Measurements from ENCODE around the gene TPBGL.
"Not testable (repeated sequence)": the region's sequence is repeated elsewhere in the genome, so short reads cannot be mapped to it uniquely, and the experiment has no call there.

Gene TPBGL

DNA sequence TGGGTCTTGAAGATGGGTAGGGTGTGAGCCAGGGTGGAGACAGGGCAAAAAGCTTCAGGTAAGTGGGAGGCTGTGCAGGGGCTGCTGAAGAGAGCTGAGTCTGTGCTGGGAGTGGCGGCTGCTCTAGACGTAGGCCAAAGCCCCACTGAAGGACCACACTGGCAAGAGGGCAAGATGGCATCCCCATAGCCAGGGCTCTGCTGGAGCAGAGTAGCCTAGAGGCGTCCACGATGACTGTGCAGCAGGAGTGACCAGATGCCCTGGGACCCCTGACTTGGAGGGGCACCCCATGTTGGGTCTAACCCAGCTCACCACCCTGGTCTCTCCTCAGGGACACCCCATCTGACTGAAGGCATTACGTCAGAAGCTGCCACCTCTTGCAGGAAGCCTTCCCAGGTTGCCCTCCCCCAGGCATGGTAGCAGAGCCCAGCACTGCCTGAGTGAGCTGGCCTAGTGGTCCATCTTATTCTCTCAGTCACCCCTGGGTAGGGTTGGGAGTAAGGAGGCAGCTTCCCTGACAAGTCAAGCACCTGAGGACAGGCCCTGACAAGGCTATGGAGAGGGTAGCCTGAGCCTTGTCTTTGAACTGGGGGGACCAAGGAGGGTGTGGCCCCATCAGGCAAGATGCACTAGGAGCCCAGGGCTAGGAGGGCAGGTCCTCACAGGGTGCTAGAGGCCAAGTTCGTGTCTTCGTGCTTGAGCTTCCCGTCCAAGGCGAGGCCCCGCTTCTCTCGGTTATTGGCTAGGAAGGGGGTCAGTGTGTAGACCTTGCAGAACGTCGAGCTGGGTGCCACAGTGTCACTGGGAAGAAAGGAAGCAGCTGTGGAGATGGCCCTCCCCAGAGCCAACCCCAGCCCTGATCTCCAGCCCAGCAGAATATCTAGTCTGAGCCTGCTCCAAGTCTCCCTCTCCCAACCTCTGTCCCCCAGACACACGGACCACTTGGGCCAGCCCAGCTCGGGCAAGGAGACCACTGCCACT lies 33.1 kb downstream of the TPBGL start:
- DNase-seq (ENCODE audit: low spot score) (peak; percentile 36), ATAC-seq (ENCODE audit: low read depth) (no peak)
- Histone ChIP-seq H3K27me3 (ENCODE audit: insufficient read depth, poor library complexity, severe bottlenecking) (no peaks in the 10 kb centered on the region), H3K4me1 (ENCODE audit: insufficient read depth, poor library complexity, severe bottlenecking) (no peaks in the 10 kb centered on the region), H3K36me3 (ENCODE audit: low read depth) (no peaks in the 10 kb centered on the region), H3K27ac (ENCODE audit: poor library complexity, severe bottlenecking) (no peak overlapping the region), H3K9me3 (ENCODE audit: severe bottlenecking) (no peaks in the 10 kb centered on the region), H3K4me3 (ENCODE audit: severe bottlenecking) (no peak overlapping the region)
- TF ChIP-seq, protein P1, sequence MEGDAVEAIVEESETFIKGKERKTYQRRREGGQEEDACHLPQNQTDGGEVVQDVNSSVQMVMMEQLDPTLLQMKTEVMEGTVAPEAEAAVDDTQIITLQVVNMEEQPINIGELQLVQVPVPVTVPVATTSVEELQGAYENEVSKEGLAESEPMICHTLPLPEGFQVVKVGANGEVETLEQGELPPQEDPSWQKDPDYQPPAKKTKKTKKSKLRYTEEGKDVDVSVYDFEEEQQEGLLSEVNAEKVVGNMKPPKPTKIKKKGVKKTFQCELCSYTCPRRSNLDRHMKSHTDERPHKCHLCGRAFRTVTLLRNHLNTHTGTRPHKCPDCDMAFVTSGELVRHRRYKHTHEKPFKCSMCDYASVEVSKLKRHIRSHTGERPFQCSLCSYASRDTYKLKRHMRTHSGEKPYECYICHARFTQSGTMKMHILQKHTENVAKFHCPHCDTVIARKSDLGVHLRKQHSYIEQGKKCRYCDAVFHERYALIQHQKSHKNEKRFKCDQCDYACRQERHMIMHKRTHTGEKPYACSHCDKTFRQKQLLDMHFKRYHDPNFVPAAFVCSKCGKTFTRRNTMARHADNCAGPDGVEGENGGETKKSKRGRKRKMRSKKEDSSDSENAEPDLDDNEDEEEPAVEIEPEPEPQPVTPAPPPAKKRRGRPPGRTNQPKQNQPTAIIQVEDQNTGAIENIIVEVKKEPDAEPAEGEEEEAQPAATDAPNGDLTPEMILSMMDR (IDR thresholded peaks at IDR 0.05; ENCODE audit: poor library complexity, severe bottlenecking), result no peak

DNA sequence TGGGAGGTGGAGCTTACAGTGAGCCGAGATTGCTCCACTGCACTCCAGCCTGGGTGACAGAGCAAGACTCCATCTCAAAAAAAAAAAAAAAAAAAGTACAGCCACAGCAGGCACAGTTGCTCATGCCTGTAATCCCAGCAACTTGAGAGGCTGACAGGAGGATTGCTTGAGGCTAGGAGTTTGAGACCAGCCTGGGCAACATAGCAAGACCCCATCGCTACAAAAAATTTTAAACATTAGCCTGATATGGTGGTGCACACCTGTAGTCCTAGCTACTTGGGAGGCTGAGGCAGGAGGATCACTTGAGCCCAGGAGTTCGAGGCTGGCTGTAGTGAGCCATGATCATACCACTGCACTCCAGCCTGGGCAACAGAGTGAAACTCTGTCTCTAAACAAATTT lies 34.1 kb downstream of the TPBGL start:
- not testable (repeated sequence) for H3K4me1 ChIP-seq (ENCODE audit: insufficient read depth, poor library complexity, severe bottlenecking); ATAC-seq (ENCODE audit: low read depth); H3K27ac ChIP-seq (ENCODE audit: poor library complexity, severe bottlenecking); H3K27me3 ChIP-seq (ENCODE audit: insufficient read depth, poor library complexity, severe bottlenecking); H3K9me3 ChIP-seq (ENCODE audit: severe bottlenecking); H3K4me3 ChIP-seq (ENCODE audit: severe bottlenecking); H3K36me3 ChIP-seq (ENCODE audit: low read depth)
- DNase-seq (ENCODE audit: low spot score), result peak; percentile 2

DNA sequence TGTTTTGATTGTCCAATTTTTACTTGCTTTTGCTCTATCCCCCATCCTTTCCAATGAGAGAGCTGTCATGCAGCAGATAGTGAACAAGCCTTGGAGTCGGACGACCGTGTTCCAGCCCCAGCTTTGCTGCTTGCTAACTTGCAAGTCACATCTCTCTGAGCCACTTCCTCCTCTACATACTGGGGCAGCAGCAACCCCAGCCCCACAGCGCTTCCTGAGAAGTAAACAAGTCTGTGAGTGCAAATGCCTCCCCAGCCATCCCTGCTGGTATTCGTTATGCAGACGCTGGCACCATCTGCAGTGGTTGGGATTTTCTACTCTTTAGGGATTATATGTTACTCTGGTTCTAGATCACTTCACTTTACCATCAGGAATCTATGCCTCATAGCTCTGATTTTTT lies 35.0 kb downstream of the TPBGL start:
- no peaks in the 10 kb centered on the region for H3K9me3 ChIP-seq (ENCODE audit: severe bottlenecking)
- ATAC-seq (ENCODE audit: low read depth) (no peak), DNase-seq (ENCODE audit: low spot score) (peak; percentile 31)
- no peak overlapping the region for H3K4me3 ChIP-seq (ENCODE audit: severe bottlenecking)
- TF ChIP-seq, protein P1 (IDR thresholded peaks at IDR 0.05; ENCODE audit: poor library complexity, severe bottlenecking), result no peak
- H3K36me3 ChIP-seq (ENCODE audit: low read depth), result no peaks in the 10 kb centered on the region
- H3K4me1 ChIP-seq (ENCODE audit: insufficient read depth, poor library complexity, severe bottlenecking), result no peaks in the 10 kb centered on the region
- H3K27ac ChIP-seq (ENCODE audit: poor library complexity, severe bottlenecking), result no peak overlapping the region
- H3K27me3 ChIP-seq (ENCODE audit: insufficient read depth, poor library complexity, severe bottlenecking), result no peaks in the 10 kb centered on the region

DNA sequence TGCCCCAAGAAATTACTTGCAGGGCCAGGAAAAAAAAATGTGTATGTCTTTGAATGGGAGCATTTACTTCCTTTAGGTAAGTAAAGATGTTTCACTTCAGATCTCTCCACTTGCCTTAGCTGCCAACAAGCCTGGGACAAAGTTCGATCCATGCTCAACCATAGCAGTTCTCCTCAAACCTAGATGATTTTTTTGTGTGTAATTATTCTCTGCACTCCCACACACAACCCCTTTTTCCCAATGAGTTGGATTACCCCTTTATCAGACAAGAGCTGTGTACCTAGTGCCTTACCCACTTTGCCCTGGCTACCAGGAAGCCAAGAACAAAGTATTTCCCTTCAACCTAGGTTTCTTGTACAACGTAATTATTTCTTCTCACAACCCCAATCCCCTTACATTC lies 35.6 kb downstream of the TPBGL start:
- Histone ChIP-seq H3K27ac (ENCODE audit: poor library complexity, severe bottlenecking) (no peak overlapping the region), H3K4me1 (ENCODE audit: insufficient read depth, poor library complexity, severe bottlenecking) (no peaks in the 10 kb centered on the region), H3K36me3 (ENCODE audit: low read depth) (no peaks in the 10 kb centered on the region), H3K9me3 (ENCODE audit: severe bottlenecking) (no peaks in the 10 kb centered on the region), H3K4me3 (ENCODE audit: severe bottlenecking) (no peak overlapping the region), H3K27me3 (ENCODE audit: insufficient read depth, poor library complexity, severe bottlenecking) (no peaks in the 10 kb centered on the region)
- ATAC-seq (ENCODE audit: low read depth) (no peak), DNase-seq (ENCODE audit: low spot score) (no peak)
- TF ChIP-seq, protein P1 (IDR thresholded peaks at IDR 0.05; ENCODE audit: poor library complexity, severe bottlenecking), result no peak

DNA sequence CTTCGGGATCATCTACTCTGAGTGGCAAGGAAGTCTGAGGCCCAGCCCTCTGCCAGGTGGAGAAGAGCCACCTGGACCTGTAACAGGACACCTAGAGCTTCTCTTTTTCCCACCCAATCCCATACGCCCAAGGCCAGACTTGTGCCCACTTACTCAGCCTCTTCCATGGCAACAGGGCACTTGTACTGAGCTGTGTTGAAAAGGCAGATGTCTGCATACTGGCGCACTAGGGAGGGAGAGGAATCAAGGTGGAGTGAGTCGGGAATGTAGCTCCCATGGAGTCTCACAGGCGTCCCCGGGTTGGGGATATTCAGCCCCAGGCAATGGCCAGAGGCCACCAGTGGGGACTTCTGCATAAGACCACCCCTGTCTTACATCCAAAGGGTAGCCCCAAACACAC lies 36.1 kb downstream of the TPBGL start:
- no peak overlapping the region for H3K27ac ChIP-seq (ENCODE audit: poor library complexity, severe bottlenecking)
- H3K4me3 ChIP-seq (ENCODE audit: severe bottlenecking), result no peak overlapping the region
- TF ChIP-seq, protein P1 (IDR thresholded peaks at IDR 0.05; ENCODE audit: poor library complexity, severe bottlenecking), result no peak
- H3K9me3 ChIP-seq (ENCODE audit: severe bottlenecking), result no peaks in the 10 kb centered on the region
- no peaks in the 10 kb centered on the region for H3K27me3 ChIP-seq (ENCODE audit: insufficient read depth, poor library complexity, severe bottlenecking)
- DNase-seq (ENCODE audit: low spot score) (peak; percentile 4), ATAC-seq (ENCODE audit: low read depth) (peak; percentile 32; the same call in 1 of the 3 replicates)
- no peaks in the 10 kb centered on the region for H3K36me3 ChIP-seq (ENCODE audit: low read depth)
- H3K4me1 ChIP-seq (ENCODE audit: insufficient read depth, poor library complexity, severe bottlenecking), result no peaks in the 10 kb centered on the region

Measured in RWPE2 (cell line).